ENCODE data around the gene NFIX. TPM values are rescaled to one million over a fixed set of nuclear protein-coding genes. Genes with fewer than 3 reads are reported as not detected.

The NFIX gene
- total and polyA plus RNA-seq, 9 of the 15 experiments (the other 6 are each of a cell fraction or from before 2014, with no cell fraction given): 0.28 to 26.8 (median 5.4) TPM

- H3K36me3 ChIP-seq (ENCODE audit: control insufficient read depth, insufficient read depth, low read length): peaks cover 49% of the 10 kb centered on the region; the same call in 2 of the 3 replicates
- intact Hi-C loops (cut with micrococcal nuclease) (no loop called here), in situ Hi-C loops (cut with MboI) (loop anchor here (5.0 kb wide), 1 partner anchor 39 kb away; no protein-coding TSS in a partner anchor)
- H3K4me2 ChIP-seq (ENCODE audit: insufficient read depth, low read length): no peak overlapping the region
- ChIA-PET CTCF (ENCODE audit: low intra/inter-chr PET ratio) (no interaction called here), POLR2A (interaction anchor here (0.6 kb wide), 1 partner anchor 9 kb away, joined by 4 read pairs; no protein-coding TSS in a partner anchor)
- H3K9me1 ChIP-seq (ENCODE audit: control insufficient read depth, insufficient read depth, low read length): no peaks in the 10 kb centered on the region
- no peak overlapping the region for H3K4me3 ChIP-seq
- no peaks in the 10 kb centered on the region for H4K20me1 ChIP-seq (replicated peaks; ENCODE audit: control insufficient read depth, insufficient read depth, low read length)
- H3K4me1 ChIP-seq (replicated peaks in 1 of 2; ENCODE audit: control insufficient read depth in 2 of 2, insufficient read depth in 2 of 2, low read length in 2 of 2): peaks cover 5 to 29% of the 10 kb centered on the region in 2 experiments; a peak in 3 of 5 replicates
- no peak for ATAC-seq
- DNase-seq (ENCODE audit: extremely low read depth in 1 of 4, low spot score in 3 of 4): no peak
- no peak overlapping the region for H2AFZ ChIP-seq (ENCODE audit: low read depth, low read length)
- peaks cover 34% of the 10 kb centered on the region for H3K79me2 ChIP-seq (ENCODE audit: control insufficient read depth, insufficient read depth, low read length)
- H3K9ac ChIP-seq (ENCODE audit: insufficient read depth in 1 of 2, low read depth in 2 of 2, low read length in 2 of 2): no peak overlapping the region
- H3K9me3 ChIP-seq (replicated peaks; ENCODE audit: control insufficient read depth, insufficient read depth, low read depth, low read length): no peaks in the 10 kb centered on the region
- no peak for FAIRE-seq
- H3K27me3 ChIP-seq (ENCODE audit: control insufficient read depth in 2 of 2, insufficient read depth in 2 of 2, low read length in 2 of 2): no peaks in the 10 kb centered on the region
- TF ChIP-seq FOXK1 (CRISPR knock-in tag; IDR thresholded peaks at IDR 0.05; ENCODE audit: borderline replicate concordance) (no peak), HMGXB4 (CRISPR knock-in tag; IDR thresholded peaks at IDR 0.05) (no peak), HCFC1 (IDR thresholded peaks at IDR 0.05; ENCODE audit: low read depth, low read length) (no peak), ZZZ3 (IDR thresholded peaks at IDR 0.05) (no peak), ILK (tag; IDR thresholded peaks at IDR 0.05; ENCODE audit: borderline replicate concordance, low read depth) (no peak), TCF7L2 (IDR thresholded peaks at IDR 0.05; ENCODE audit: low read depth, low read length) (no peak), NFE2 (IDR thresholded peaks at IDR 0.05; ENCODE audit: low read depth) (no peak), MTA3 (IDR thresholded peaks at IDR 0.05; ENCODE audit: borderline replicate concordance) (no peak), ZNF77 (CRISPR knock-in tag; IDR thresholded peaks at IDR 0.05) (no peak), LEF1 (IDR thresholded peaks at IDR 0.05) (no peak), THRA (IDR thresholded peaks at IDR 0.05) (no peak), ETV6 (IDR thresholded peaks at IDR 0.05; ENCODE audit: borderline replicate concordance in 1 of 2, low read depth in 2 of 2, low read length in 1 of 2) (no peak), ETV6 (CRISPR knock-in tag; IDR thresholded peaks at IDR 0.05; ENCODE audit: borderline replicate concordance) (no peak), TSC22D4 (tag; IDR thresholded peaks at IDR 0.05) (no peak), RBM39 (optimal IDR thresholded peaks at IDR 0.05; ENCODE audit: low read depth, low read length) (no peak)
- 78% methylated on average over 6 of the region's 7 CpGs for WGBS (ENCODE audit: insufficient coverage, low coverage, missing lambda C conversion rate)
- H3K27ac ChIP-seq (ENCODE audit: extremely low read depth, low read depth, low read length): no peak overlapping the region
- no TSS peak for BruUV-seq (replicated peaks)
Measured at GRCh38 chr19:13025819-13026456, 30.7 kb downstream of the NFIX start.
